T-helper 2 cell treated with Interferon-gamma antibody and Interleukin-4, amounts not matched to agents 100 ng/mL and 5 ng/mL, for 36 hours (primary cell): ENCODE data around the gene PASK. TPM values are rescaled to one million over a fixed set of nuclear protein-coding genes. Genes with fewer than 3 reads are reported as not detected.

Experiments
- intact Hi-C: fragments of 100-400 bp; cut with micrococcal nuclease; formaldehyde crosslinking; loops from one replicate; pipeline ENCODE4 v1.15.1; 2023
- total RNA-seq: library from RNA; stranded (reverse); gene quantifications from 2 replicates; pipeline ENCODE4 v1.2.3, GENCODE V29; 2022

The PASK gene
- total RNA-seq, 1 donor from 2014 or later, result 70.9 TPM

GRCh38 chr2:241126771-241127202 is 22.5 kb downstream of the PASK start:
- intact Hi-C loops, result no loop called here

GRCh38 chr2:241126201-241126611 is 23.1 kb downstream of the PASK start:
- intact Hi-C loops, result no loop called here

GRCh38 chr2:241125626-241126025 is 23.6 kb downstream of the PASK start:
- intact Hi-C loops, result no loop called here

- intact Hi-C loops, result no loop called here
Measured at GRCh38 chr2:241123816-241124536, 25.3 kb downstream of the PASK start.

GRCh38 chr2:241122376-241123002 is 26.8 kb downstream of the PASK start:
- intact Hi-C loops, result no loop called here

GRCh38 chr2:241121008-241121407 is 28.3 kb downstream of the PASK start:
- intact Hi-C loops, result no loop called here

GRCh38 chr2:241120440-241120839 is 28.8 kb downstream of the PASK start:
- intact Hi-C loops, result no loop called here

- intact Hi-C loops, result no loop called here
Measured at GRCh38 chr2:241118737-241119505, 30.4 kb downstream of the PASK start.

GRCh38 chr2:241116606-241117560 is 32.4 kb downstream of the PASK start:
- intact Hi-C loops, result no loop called here

- intact Hi-C loops, result no loop called here
Measured at GRCh38 chr2:241115361-241115760, 33.9 kb downstream of the PASK start.

- intact Hi-C loops, result no loop called here
Measured at GRCh38 chr2:241114836-241115235, 34.4 kb downstream of the PASK start.

- intact Hi-C loops, result no loop called here
Measured at GRCh38 chr2:241112592-241112991, 36.7 kb downstream of the PASK start.

GRCh38 chr2:241112046-241112445 is 37.2 kb downstream of the PASK start:
- intact Hi-C loops, result no loop called here

- intact Hi-C loops, result no loop called here
Measured at GRCh38 chr2:241111440-241111805, 37.8 kb downstream of the PASK start.

- intact Hi-C loops, result no loop called here
Measured at GRCh38 chr2:241110607-241111439, 38.4 kb downstream of the PASK start.

GRCh38 chr2:241110089-241110606 is 39.1 kb downstream of the PASK start:
- intact Hi-C loops, result no loop called here

GRCh38 chr2:241109210-241110088 is 39.8 kb downstream of the PASK start:
- intact Hi-C loops, result no loop called here

- intact Hi-C loops, result no loop called here
Measured at GRCh38 chr2:241108271-241109209, 40.7 kb downstream of the PASK start.
